ENCODE data around the gene ESYT2.

ESYT2 gene

DNA sequence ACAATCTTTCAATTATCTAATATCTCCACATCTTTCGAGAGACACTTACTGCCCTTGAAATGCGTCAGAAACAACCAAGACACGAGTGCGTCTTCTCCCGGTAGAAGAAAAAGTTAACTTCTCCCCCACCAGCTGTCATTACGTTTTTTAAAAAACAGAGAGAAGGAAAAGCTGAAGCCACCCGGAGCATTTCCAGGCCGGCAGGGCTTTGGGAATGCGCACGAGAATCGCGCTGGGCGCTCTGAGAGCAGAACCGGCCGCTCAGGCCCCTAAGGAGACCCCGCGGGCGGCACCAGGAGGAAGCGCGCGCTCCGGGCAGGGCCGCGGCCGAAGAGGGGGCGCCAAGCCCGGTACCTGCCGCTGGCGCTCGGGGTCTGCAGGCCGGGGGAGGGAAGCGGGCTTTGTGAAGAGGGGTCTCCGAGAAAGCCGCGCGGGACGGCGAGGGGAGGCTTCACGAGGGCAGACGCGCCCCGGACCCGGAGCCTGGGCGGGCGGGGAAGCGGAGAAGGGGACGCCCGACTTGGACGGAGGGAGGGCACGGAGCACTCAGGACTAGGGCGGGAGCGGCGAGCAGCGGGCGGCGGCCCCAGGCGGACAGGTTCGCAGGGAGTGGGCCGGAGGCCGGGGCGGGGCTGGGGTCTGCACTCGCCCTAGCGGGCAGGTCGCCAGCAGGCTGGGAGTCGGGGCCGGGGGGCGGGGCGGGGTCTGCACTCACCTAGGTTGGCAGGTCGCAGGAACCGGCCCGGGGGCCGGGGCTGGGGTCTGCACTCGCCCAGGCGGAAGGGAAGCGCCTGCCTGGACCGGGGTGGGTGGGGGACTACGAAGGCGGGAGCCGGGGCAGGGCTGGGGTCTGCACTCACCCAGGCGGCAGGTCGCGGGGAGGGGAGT is 932 bp downstream of the ESYT2 start:
- DNase-seq (ENCODE audit: low read depth, low spot score) = no peak

- DNase-seq (ENCODE audit: low read depth, low spot score) = no peak
These were observed 1.7 kb downstream of the ESYT2 start for GRCh38 chr7:158827411-158828132.

GRCh38 chr7:158825628-158826289 is 3.5 kb downstream of the ESYT2 start:
- DNase-seq (ENCODE audit: low read depth, low spot score) = no peak

GRCh38 chr7:158824028-158824427 is 5.3 kb downstream of the ESYT2 start:
- DNase-seq (ENCODE audit: low read depth, low spot score) = no peak

DNA sequence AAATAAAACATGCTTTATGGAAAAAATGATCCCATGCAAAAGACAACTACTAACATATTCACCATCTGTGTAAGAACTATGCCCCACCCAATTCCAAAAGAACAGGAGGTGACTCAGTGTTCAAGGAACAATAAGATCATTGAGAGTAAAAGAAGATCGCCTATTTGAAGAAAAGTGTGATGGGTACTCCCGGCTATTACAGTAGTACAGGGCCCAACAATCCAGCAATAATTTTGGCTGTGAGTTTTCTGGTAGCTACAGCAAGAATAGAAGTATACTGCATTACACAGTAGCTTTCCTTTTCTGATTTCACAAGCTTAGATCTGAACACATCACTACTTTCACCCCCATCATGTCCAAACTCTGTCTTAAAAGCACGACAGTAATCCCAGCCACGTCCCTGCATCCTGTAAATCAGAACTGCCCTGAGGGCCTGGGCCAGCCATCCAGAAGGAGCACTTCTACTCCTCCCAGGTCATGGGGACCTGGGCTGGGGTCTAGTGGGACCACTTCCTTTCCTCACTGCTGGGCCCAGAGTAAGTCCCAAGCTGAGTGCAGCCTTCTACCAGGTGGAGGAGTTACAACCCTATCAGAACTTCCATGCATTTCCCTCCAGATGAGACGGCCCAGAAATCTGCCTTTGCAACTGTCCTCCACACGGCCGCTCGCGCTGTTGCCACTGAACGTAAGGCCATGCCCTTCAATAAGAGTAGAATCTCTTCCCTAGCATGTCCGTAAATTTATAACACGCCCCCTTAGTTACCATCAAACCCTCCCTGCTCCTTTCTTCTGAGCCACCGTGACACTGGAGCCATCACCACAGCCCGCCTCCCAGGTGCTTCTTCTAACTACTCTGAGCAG is 7.9 kb downstream of the ESYT2 start:
- DNase-seq (ENCODE audit: low read depth, low spot score) = no peak

- DNase-seq (ENCODE audit: low read depth, low spot score) = no peak
These were observed 8.7 kb downstream of the ESYT2 start for GRCh38 chr7:158820656-158821055.

GRCh38 chr7:158819571-158820203 is 9.6 kb downstream of the ESYT2 start:
- DNase-seq (ENCODE audit: low read depth, low spot score) = no peak

DNA sequence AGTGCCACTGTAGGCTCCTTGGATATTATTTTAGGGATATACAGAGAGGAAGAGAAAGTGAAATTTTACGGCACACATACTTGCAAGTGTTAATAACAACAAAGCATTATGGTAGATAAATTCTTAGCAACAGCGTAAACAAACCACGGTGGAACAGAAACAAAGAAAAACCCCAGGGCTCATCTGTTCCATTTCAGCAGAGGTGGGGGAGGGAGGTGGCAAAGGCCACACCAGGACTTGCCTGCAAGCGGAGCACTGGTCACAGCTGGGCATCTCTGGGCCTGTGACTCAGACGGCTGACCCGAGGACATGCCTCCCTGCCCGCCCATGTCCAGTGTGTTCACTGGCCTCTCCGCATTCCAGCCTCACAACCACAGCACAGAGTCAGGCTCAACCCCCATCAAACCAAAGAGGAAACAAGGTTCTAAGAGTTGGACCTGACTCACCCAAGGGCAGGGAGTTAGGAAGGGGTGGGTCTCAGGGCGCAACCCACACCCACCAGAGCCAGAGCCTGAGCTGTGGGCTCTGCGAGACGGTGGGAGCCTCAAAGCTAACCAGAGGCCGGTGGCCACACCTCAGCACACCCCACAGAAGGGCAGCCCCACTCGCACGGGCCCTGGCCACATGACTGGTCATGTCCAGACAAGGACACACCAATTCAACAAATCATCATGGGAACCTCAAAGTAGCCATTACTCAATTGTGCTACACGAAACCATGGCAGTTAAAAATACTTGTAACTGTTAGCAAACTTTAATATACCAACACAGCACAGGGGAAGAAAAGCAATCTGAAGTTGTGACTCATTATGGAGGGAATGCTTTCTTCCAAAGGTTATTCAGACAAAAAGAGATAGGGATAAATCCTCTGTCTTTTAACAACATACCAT is 10.7 kb downstream of the ESYT2 start:
- DNase-seq (ENCODE audit: low read depth, low spot score) = peak; percentile 62

DNA sequence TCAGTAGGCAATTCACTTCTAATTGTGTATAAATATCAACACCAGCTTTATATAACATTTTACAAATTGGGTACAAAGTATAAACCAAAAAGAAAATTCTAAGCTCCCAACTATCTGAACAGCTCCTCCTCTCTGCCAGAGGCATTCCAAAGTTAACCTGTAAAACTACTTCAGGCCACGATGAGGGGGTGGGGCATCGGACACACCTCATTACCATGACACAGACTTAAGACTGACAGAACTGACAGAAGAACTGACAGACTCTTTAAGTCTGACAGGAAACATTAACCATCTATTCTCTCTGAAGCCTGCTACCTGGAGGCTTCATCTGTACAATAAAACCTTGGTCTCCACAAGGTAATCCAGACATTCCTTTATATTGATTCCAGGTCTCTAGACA is 12.3 kb downstream of the ESYT2 start:
- DNase-seq (ENCODE audit: low read depth, low spot score) = no peak

- no peak for DNase-seq (ENCODE audit: low read depth, low spot score)
These were observed 13.0 kb downstream of the ESYT2 start for GRCh38 chr7:158816271-158816670.

- no peak for DNase-seq (ENCODE audit: low read depth, low spot score)
These were observed 13.5 kb downstream of the ESYT2 start for GRCh38 chr7:158815800-158816128.

DNA sequence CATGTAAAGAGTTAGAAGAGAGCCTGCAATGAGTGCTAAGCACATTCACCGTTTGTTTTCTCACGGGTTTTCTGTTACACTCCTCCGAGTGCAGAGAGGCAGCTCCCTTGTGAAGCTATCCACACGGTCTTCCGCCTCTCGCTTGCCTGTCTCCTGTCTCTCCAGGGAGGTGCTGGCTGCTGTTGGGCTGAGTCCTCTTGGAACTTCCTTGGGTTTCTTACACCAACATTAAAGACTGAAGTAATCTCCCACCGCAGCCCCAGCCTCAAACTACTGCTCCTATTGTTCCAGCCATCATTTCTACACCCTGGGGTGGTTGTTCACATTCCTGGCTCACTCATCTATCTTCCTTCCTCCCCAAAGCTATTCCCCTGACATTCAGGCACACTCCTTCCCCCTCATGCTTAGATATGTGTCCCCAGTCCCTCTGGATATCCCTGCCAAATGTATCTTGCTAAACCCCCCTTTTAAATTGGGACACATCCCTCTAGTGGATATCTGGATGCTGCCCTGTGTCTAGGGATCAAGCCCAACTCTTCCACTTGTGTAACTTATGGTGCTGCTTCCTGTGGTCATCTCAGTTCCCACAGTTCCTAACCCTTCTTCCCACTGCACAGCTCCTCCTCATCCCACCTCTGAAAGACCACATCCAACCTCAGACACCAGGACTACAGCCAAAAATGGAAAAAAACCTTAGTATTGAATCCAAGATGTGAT is 14.1 kb downstream of the ESYT2 start:
- DNase-seq (ENCODE audit: low read depth, low spot score) = no peak

DNA sequence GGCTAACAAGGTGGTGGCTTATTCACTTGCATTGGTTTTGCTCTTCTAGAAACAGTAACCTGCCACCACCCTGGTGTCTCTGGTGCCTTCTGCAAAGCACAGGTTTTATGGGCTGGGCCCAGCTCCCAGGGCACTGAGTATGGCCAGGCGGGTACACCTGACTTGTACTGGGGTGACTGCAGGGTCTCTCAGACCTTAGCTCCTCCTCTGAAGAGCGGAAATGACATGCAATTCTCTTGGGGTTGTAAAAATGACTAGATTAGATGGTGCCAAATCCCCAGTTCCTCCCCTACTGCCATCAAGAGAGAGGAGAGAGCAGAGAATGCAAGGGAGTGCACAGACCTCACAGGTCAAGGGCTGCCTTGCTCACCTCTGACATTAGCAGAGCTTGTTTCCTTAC is 14.7 kb downstream of the ESYT2 start:
- DNase-seq (ENCODE audit: low read depth, low spot score) = no peak

DNA sequence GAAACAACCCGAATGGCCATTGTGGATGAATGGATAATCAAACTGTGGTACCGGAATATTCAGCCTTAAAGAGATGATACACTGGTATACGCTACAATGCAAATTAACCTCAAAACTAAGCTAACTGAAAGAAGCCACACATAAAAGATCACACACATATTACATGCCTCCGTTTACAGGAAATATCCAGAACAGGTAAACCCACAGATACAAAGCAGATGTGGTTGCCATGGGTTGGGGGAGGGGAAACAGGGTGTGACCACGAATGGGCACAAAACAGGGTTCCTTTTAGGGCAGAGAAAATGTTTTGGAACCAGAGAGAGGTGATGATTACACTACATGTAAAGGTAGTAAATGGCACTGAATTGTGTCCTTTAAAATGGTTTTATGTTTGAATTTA is 16.6 kb downstream of the ESYT2 start:
- DNase-seq (ENCODE audit: low read depth, low spot score) = peak; percentile 60

GRCh38 chr7:158811894-158812293 is 17.4 kb downstream of the ESYT2 start:
- DNase-seq (ENCODE audit: low read depth, low spot score) = no peak

DNA sequence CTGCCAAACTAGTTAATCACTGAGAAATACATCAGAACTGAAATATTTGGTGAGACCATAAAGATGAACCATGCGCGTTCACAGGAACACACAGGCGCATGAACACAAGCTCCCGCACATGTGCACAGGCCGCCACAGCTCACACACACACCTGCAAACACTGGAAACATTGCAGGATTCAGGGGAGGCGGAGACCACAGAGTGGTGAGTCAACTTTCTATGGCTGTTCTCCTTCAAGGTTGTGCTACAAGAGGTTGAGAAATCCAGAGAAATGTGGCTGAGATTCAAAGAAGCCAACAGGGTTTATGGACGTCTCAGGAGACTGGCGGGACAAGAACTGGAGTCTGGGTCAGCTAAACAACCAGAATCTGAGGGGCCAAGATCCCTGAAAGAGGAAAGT is 17.8 kb downstream of the ESYT2 start:
- no peak for DNase-seq (ENCODE audit: low read depth, low spot score)

DNA sequence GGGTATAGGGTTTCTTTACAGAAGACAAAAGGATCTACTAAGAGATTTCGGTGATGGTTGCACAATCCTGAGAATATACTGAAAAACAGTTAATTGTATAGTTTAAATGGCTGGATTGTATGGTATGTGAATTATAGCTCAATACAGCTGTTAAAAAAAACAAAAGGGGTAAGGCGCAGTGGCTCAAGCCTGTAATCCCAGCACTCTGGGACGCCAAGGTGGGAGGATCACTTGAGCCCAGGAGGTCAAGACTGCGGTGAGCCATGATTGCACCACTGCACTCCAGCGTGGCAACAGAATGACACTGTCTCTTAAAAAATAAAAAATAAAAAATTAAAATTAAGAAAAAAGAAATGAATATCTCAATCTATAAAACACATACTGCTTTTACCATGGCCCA is 18.5 kb downstream of the ESYT2 start:
- DNase-seq (ENCODE audit: low read depth, low spot score) = no peak

DNA sequence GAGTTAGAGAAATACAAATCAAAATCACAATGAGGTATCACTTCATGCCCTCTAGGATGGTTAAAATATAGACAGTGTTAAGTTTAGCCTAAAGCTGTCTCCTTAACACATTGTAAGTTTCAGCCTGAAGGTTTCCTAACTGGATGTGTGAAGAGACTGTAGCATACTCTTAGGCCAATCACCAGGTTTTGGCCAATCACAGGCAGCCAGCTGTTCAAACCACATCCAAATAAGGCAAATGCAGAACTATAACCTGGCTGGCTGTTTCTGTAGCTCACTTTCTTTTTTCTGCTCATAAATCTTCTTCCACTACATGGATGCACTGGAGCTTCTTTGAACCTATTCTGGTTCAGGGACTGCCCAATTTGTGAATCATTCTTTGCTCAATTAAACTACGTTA is 19.7 kb downstream of the ESYT2 start:
- DNase-seq (ENCODE audit: low read depth, low spot score) = no peak

GRCh38 chr7:158808126-158808525 is 21.2 kb downstream of the ESYT2 start:
- no peak for DNase-seq (ENCODE audit: low read depth, low spot score)

DNA sequence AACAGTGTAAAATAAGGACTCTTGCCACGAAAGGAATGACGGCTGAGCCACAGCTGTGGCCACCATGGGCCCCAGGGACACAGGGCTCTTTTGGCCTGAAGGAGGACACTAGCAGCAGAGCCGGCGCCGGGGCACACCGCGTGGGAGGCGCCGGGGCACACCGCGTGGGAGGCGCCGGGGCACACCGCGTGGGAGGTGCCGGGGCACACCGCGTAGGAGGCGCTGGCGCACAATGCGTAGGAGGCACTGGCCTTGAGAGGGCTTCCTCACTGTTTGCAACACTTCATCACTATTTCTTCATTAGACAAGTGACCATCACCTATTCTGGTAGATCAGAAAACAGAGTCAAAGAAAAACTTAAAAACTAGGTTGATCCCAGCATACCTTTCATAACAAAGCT is 23.4 kb downstream of the ESYT2 start:
- no peak for DNase-seq (ENCODE audit: low read depth, low spot score)

All from activated CD4-positive, CD25-positive, alpha-beta regulatory T cell treated with anti-CD3 and anti-CD28 coated beads, Interleukin-2, amount 50 U/mL, for 16 hours (primary cell).